ENCODE data around the gene DGKH.
"Not testable (repeated sequence)": the region's sequence is repeated elsewhere in the genome, so short reads cannot be mapped to it uniquely, and the experiment has no call there.

DGKH gene

GRCh38 chr13:42076309-42076713, 27.9 kb downstream of the DGKH start:
- DNase-seq, result no peak

GRCh38 chr13:42078128-42078808, 29.8 kb downstream of the DGKH start:
- no peak for DNase-seq

- DNase-seq, result no peak
Observed at GRCh38 chr13:42083138-42083770, 34.8 kb downstream of the DGKH start.

GRCh38 chr13:42084722-42085121, 36.3 kb downstream of the DGKH start:
- DNase-seq, result no peak

- no peak for DNase-seq
Observed at GRCh38 chr13:42086582-42086981, 38.1 kb downstream of the DGKH start.

- no peak for DNase-seq
Observed at GRCh38 chr13:42094516-42095040, 46.1 kb downstream of the DGKH start.

GRCh38 chr13:42096222-42096621, 47.8 kb downstream of the DGKH start:
- DNase-seq, result not testable (repeated sequence)

GRCh38 chr13:42099962-42100675, 51.7 kb downstream of the DGKH start:
- DNase-seq, result no peak

GRCh38 chr13:42100960-42101359, 52.5 kb downstream of the DGKH start:
- no peak for DNase-seq

- DNase-seq, result no peak
Observed at GRCh38 chr13:42101821-42102585, 53.6 kb downstream of the DGKH start.

GRCh38 chr13:42102961-42103865, 54.8 kb downstream of the DGKH start:
- DNase-seq, result no peak

- DNase-seq, result no peak
Observed at GRCh38 chr13:42106998-42107397, 58.5 kb downstream of the DGKH start.

- no peak for DNase-seq
Observed at GRCh38 chr13:42107421-42107820, 59.0 kb downstream of the DGKH start.

GRCh38 chr13:42108217-42108616, 59.8 kb downstream of the DGKH start:
- no peak for DNase-seq

- DNase-seq, result no peak
Observed at GRCh38 chr13:42109957-42110356, 61.5 kb downstream of the DGKH start.

GRCh38 chr13:42110410-42111155, 62.1 kb downstream of the DGKH start:
- no peak for DNase-seq

GRCh38 chr13:42112864-42113263, 64.4 kb downstream of the DGKH start:
- DNase-seq, result no peak

GRCh38 chr13:42113478-42113877, 65.0 kb downstream of the DGKH start:
- no peak for DNase-seq

GRCh38 chr13:42114278-42114677, 65.8 kb downstream of the DGKH start:
- DNase-seq, result no peak

GRCh38 chr13:42114912-42115311, 66.5 kb downstream of the DGKH start:
- no peak for DNase-seq

- DNase-seq, result no peak
Observed at GRCh38 chr13:42116225-42116624, 67.8 kb downstream of the DGKH start.

All from activated T-cell treated with anti-CD3 and anti-CD28 coated beads, Interleukin-2, amount 50 U/mL, for 48 hours (primary cell).